HEK293 (cell line): Measurements from ENCODE around the gene HIF1A.

Experiments
- CTCF ChIP-seq: fragments of 450-650 bp; formaldehyde crosslinking; IDR thresholded peaks from 2 replicates; pipeline ENCODE4 v1.5.1; 2016; ENCODE audit warnings: missing biosample characterization, missing genetic modification characterization
- ELK4 ChIP-seq: IDR thresholded peaks from 2 replicates; pipeline ENCODE4 v1.6.1; 2011; ENCODE audit warnings: mild to moderate bottlenecking, low read depth, low read length, borderline replicate concordance
- SCRT2 ChIP-seq: fragments of 450-650 bp; formaldehyde crosslinking; IDR thresholded peaks from 2 replicates; pipeline ENCODE4 v1.5.1; 2016; ENCODE audit warnings: missing biosample characterization, missing genetic modification characterization
- ZBTB26 ChIP-seq: fragments of 450-650 bp; formaldehyde crosslinking; optimal IDR thresholded peaks from 2 replicates; pipeline ENCODE3; 2016; ENCODE audit warnings: missing biosample characterization, mild to moderate bottlenecking, missing genetic modification characterization
- ZNF624 ChIP-seq: fragments of 450-650 bp; formaldehyde crosslinking; IDR thresholded peaks from 2 replicates; pipeline ENCODE4 v1.5.1; 2017; ENCODE audit warnings: missing biosample characterization, missing genetic modification characterization

DNA sequence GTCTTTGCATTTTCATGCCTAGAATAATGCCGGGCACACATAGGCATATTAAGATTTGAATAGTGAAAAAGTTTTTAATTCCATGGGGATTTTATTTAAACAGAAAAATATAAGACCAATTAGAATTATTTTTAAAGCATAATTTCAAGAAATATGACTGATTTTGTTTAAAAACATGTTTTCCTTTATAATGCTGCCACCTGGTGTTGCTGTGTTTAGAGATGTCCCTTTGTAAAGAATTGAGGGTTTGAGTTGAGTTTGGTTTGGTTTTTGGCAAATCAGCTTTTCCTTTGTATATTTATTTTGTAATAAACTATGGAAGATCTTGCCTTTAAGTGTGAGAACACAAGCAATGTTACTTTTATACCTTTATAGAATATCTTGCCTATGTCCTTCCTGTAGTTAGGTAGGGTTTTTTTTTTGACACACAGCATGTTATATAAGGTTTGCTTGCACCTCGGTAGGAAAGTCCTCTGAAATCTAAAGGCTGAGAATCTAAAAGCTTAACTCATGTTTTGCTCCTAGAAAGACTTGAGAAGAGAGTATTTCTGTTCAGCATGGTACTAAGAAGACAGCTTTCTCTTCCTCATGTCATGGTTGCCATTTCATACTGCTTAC is 35.6 kb downstream of the HIF1A start:
- no peak for TF ChIP-seq ZBTB26 (tag by site-specific recombination)
- no peak for TF ChIP-seq CTCF
- TF ChIP-seq ELK4, result no peak
- no peak for TF ChIP-seq SCRT2 (tag by site-specific recombination)
- TF ChIP-seq ZNF624 (tag by site-specific recombination), result no peak
